HFF-Myc (cell line): Measurements from ENCODE around the gene IMMP2L.

Source experiments
- DNase-seq: peaks from one replicate; pipeline ENCODE4 v3.0.0-alpha.2; 2011; ENCODE audit warnings: low read depth; ENCODE audit errors: extremely low read depth
- H3K4me3 ChIP-seq: replicated peaks from 2 replicates; pipeline ENCODE4 v1.5.1; 2011; ENCODE audit warnings: low read depth, mild to moderate bottlenecking, control low read depth, low read length
- TF ChIP-seq, protein P1 (sequence below): IDR thresholded peaks from 2 replicates; pipeline ENCODE4 v1.5.1; 2012; ENCODE audit warnings: mild to moderate bottlenecking, low read depth, low read length, control low read depth; ENCODE audit errors: missing control alignments

IMMP2L gene

DNA sequence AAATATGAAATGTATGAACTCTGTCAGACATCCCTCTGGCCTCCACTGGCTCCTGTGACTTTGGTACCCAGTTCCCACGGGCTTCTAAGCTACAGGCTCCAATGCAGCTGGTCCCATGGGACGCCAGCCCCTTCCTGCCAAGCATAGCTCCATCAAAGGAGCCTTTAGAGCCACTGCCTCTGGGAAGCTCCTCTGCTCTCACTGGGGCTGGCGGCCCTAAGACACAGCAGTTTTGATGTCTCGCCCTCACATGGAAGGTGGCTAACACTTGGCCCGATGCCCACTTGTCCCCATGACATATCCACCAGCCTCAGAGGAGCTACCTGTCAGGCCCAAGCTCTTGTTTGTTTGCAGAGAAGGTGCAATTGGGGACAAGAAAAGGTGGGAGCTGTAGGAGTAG, 925.0 kb downstream of the IMMP2L start:
- no peak for DNase-seq
- no peak overlapping the region for H3K4me3 ChIP-seq
- TF ChIP-seq, protein P1, sequence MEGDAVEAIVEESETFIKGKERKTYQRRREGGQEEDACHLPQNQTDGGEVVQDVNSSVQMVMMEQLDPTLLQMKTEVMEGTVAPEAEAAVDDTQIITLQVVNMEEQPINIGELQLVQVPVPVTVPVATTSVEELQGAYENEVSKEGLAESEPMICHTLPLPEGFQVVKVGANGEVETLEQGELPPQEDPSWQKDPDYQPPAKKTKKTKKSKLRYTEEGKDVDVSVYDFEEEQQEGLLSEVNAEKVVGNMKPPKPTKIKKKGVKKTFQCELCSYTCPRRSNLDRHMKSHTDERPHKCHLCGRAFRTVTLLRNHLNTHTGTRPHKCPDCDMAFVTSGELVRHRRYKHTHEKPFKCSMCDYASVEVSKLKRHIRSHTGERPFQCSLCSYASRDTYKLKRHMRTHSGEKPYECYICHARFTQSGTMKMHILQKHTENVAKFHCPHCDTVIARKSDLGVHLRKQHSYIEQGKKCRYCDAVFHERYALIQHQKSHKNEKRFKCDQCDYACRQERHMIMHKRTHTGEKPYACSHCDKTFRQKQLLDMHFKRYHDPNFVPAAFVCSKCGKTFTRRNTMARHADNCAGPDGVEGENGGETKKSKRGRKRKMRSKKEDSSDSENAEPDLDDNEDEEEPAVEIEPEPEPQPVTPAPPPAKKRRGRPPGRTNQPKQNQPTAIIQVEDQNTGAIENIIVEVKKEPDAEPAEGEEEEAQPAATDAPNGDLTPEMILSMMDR: no peak

GRCh38 chr7:110633313-110633712, 929.0 kb downstream of the IMMP2L start:
- H3K4me3 ChIP-seq: no peak overlapping the region
- TF ChIP-seq, protein P1: no peak
- no peak for DNase-seq

DNA sequence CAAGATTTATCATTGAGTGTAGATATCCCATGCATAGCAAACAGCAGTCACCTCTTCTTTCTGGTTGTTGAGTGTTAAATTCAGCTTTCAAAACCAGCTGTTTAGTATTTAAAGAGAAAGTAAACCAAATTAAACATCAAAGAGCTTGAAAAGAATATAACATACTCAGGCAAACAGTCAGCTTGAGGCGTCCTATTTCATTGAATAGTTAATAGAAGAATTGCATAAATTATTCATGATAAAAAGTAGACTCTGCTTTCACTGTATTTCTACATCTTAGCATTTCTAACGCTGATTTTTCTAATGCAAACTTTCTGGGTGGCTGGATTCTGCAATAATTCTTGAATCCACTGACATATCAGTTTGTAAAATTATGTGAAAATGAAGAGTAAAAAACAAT, 935.9 kb downstream of the IMMP2L start:
- DNase-seq: no peak
- no peak overlapping the region for H3K4me3 ChIP-seq
- TF ChIP-seq, protein P1: no peak

DNA sequence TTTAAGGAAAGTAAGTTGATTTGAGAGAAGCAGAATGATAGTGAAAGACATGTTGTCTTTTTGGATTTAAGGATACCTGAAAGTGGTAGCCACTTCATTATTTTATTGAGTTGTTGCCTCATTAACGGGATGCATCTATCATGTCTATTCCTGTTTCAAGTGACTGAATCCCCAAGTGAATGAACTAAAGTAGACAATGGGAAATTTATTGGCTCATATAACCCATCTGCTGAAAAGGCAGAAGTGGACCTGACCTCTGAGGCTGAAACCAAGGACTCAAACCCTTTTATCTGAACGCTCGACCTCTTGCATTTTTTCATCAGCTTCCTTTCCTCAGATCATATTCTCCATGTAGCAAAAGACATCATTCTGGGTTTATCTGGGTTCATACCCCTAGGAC, 937.0 kb downstream of the IMMP2L start:
- TF ChIP-seq, protein P1: no peak

DNA sequence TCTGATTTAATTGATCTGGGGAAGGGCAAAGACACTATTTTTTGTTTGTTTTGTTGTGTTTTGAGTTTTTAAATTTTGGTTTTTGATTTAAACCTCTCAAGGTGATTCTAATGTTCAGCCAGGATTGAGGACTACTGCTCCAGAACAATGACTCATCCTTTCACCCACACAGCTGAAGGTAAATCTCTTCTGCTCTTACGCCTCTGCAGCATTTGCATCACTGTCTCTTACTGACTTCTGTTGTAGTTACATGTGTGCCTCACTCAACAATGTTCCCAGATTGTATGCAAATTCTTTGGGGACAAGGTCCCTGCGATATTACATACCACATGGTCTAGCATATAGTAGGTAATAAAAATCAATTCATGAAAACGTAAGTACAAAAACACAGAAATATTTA, 938.9 kb downstream of the IMMP2L start:
- TF ChIP-seq, protein P1: no peak
- DNase-seq: no peak
- no peak overlapping the region for H3K4me3 ChIP-seq

More for the DNA sequence above, 937.0 kb downstream of the IMMP2L start:
- DNase-seq: no peak
- no peak overlapping the region for H3K4me3 ChIP-seq

DNA sequence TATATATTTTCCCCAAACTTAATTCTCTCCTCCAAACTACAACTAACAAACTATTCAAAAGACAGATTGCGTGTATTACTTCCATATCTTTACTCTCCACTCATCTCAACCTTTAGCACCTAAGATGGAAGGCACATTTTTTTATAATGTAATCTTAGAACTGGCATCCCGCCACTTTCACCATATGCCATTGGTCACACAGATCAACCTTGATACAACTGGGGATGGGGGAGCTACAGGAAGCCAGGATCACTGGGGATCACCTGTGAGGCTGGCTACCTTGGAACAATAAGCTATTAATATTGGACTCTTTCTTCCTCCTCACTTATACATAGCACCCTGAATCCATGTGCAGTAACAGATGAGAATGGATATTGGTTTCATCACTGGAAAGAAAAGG, 941.0 kb downstream of the IMMP2L start:
- TF ChIP-seq, protein P1: no peak
- H3K4me3 ChIP-seq: no peak overlapping the region
- DNase-seq: no peak

DNA sequence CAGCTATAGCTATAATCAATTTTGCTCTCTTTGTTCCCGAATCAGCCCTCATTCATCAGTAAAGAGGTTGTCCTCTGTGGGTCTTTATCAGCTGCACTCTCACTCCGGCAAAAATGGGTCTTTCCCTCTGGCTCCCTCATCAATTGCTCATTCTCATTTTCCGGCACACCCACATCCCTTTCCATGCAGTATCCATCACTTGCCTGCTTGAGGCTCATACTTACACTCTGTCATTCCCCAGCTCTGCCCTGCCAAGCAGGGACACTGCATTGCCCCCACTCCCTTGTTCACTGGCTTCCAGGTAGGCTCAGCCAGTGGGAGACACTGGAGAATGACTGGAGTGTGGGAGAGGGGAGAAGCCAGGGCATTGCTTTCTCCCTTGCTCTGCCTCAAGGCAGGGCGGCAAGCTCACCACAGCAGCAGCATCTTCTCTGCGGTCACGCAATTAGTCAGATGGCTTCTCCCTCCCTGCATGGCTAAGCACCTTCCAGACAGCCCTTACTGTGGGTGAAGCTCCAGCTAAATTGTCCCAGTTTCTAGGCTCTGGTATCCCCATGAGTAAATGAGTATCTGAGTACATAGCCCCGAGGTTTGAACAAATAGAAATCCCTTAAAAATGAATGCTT, 942.1 kb downstream of the IMMP2L start:
- TF ChIP-seq, protein P1: no peak
- H3K4me3 ChIP-seq: no peak overlapping the region
- no peak for DNase-seq
